WTC11 (cell line): ENCODE data around the gene FREM2. TPM values are rescaled to one million over a fixed set of nuclear protein-coding genes. Genes with fewer than 3 reads are reported as not detected.
A peak's percentile ranks its signal among the peaks of the same experiment; 100 is the strongest.

Source experiments
- ATAC-seq: fragments of 200-7000 bp; cut with Tn5 transposase; 2 replicates; pipeline ENCODE4 v1.10.0; 2021; ENCODE audit warnings: mild to moderate bottlenecking, moderate library complexity
- CTCF ChIA-PET: fragments of 300-600 bp; sonication (Branson Sonifier 250); formaldehyde crosslinking; loops from one replicate; lab custom pipeline; 2021; ENCODE audit warnings: antibody characterized with exemption; lab: Charles Lee
- POLR2A ChIA-PET: fragments of 350-600 bp; sonication (Branson Sonifier 250); formaldehyde crosslinking; loops from one replicate; lab custom pipeline; 2021; ENCODE audit warnings: antibody characterized with exemption; lab: Charles Lee
- DNase-seq: peaks from one replicate; pipeline ENCODE4 v3.0.0; 2021; ENCODE audit warnings: low spot score
- H3K27ac Mint-ChIP-seq: 2 replicates; pipeline ENCODE4 v1.8.0; 2021; ENCODE audit warnings: mixed read lengths
- H3K27me3 Mint-ChIP-seq: 2 replicates; pipeline ENCODE4 v1.8.0; 2021; ENCODE audit warnings: low read depth, mild to moderate bottlenecking, moderate library complexity, mixed read lengths
- H3K36me3 Mint-ChIP-seq: 2 replicates; pipeline ENCODE4 v1.8.0; 2021; ENCODE audit warnings: mixed read lengths
- H3K4me1 Mint-ChIP-seq: 2 replicates; pipeline ENCODE4 v1.8.0; 2022; ENCODE audit warnings: mixed read lengths
- H3K4me3 Mint-ChIP-seq: 2 replicates; pipeline ENCODE4 v1.8.0; 2021; ENCODE audit warnings: mild to moderate bottlenecking, moderate library complexity, mixed read lengths
- H3K9me3 Mint-ChIP-seq: 2 replicates; pipeline ENCODE4 v1.8.0; 2021; ENCODE audit warnings: mixed read lengths
- CREB1 ChIP-seq: sonication (generic); formaldehyde crosslinking; IDR thresholded peaks from 2 replicates; pipeline ENCODE4 v1.8.0; 2023; ENCODE audit warnings: mild to moderate bottlenecking, missing genetic modification reagents
- CREM ChIP-seq: sonication (generic); formaldehyde crosslinking; IDR thresholded peaks from 2 replicates; pipeline ENCODE4 v1.8.1; 2022; ENCODE audit warnings: mild to moderate bottlenecking, missing genetic modification reagents, moderate library complexity
- GRHL2 ChIP-seq: fragments of 250-450 bp; sonication (Bioruptor Pico); IDR thresholded peaks from 2 replicates; pipeline ENCODE4 v1.8.0; 2022; ENCODE audit warnings: mild to moderate bottlenecking, moderate library complexity; ENCODE audit not compliant: insufficient replicate concordance, severe bottlenecking
- NFATC4 ChIP-seq: fragments of 250-450 bp; sonication (Bioruptor Pico); IDR thresholded peaks from 2 replicates; pipeline ENCODE4 v1.9.0; 2021; ENCODE audit warnings: mild to moderate bottlenecking
- NR3C1 ChIP-seq: sonication (generic); formaldehyde crosslinking; conservative IDR thresholded peaks from 2 replicates; pipeline ENCODE4 v1.8.1; 2023; ENCODE audit warnings: low read depth, mild to moderate bottlenecking, missing genetic modification reagents
- OVOL2 ChIP-seq: fragments of 250-450 bp; sonication (Bioruptor Pico); IDR thresholded peaks from 2 replicates; pipeline ENCODE4 v1.9.0; 2021; ENCODE audit warnings: mild to moderate bottlenecking, borderline replicate concordance
- PRDM15 ChIP-seq: sonication (generic); formaldehyde crosslinking; IDR thresholded peaks from 2 replicates; pipeline ENCODE4 v1.8.0; 2022; ENCODE audit warnings: missing genetic modification reagents
- RORB ChIP-seq: fragments of 250-450 bp; sonication (Bioruptor Pico); IDR thresholded peaks from 2 replicates; pipeline ENCODE4 v1.9.0; 2021; ENCODE audit warnings: mild to moderate bottlenecking
- TCF7 ChIP-seq: sonication (generic); formaldehyde crosslinking; IDR thresholded peaks from 2 replicates; pipeline ENCODE4 v1.8.0; 2022; ENCODE audit warnings: mild to moderate bottlenecking, low read depth, missing genetic modification reagents, moderate library complexity
- TP53 ChIP-seq: sonication (generic); formaldehyde crosslinking; IDR thresholded peaks from 2 replicates; pipeline ENCODE4 v1.8.1; 2023; ENCODE audit warnings: mild to moderate bottlenecking, missing genetic modification reagents
- USF2 ChIP-seq: sonication (generic); formaldehyde crosslinking; IDR thresholded peaks from 2 replicates; pipeline ENCODE4 v1.8.1; 2023; ENCODE audit warnings: mild to moderate bottlenecking, missing genetic modification reagents, moderate library complexity
- ZNF121 ChIP-seq: sonication (generic); formaldehyde crosslinking; IDR thresholded peaks from 2 replicates; pipeline ENCODE4 v1.8.0; 2023; ENCODE audit warnings: missing genetic modification reagents
- ZNF423 ChIP-seq: fragments of 250-450 bp; sonication (Bioruptor Pico); IDR thresholded peaks from 2 replicates; pipeline ENCODE4 v2.1.2; 2022; ENCODE audit warnings: mild to moderate bottlenecking, moderate library complexity
- total RNA-seq: library from RNA; stranded (reverse); gene quantifications from 3 replicates; pipeline ENCODE4 v1.2.3, GENCODE V29; 2021
- TF ChIP-seq, protein P1 (sequence below): sonication (generic); formaldehyde crosslinking; IDR thresholded peaks from 2 replicates; pipeline ENCODE4 v1.8.0; 2023; ENCODE audit warnings: missing genetic modification reagents
- TF ChIP-seq, protein P2 (sequence below): fragments of 250-450 bp; sonication (Bioruptor Pico); IDR thresholded peaks from 2 replicates; pipeline ENCODE4 v1.9.0; 2021; ENCODE audit warnings: moderate library complexity, mild to moderate bottlenecking, inconsistent platforms, borderline replicate concordance
- TF ChIP-seq, protein P3 (sequence below): sonication (generic); formaldehyde crosslinking; IDR thresholded peaks from 2 replicates; pipeline ENCODE4 v1.8.1; 2022; ENCODE audit warnings: low read depth, missing genetic modification reagents, borderline replicate concordance
- TF ChIP-seq, protein P4 (sequence below): fragments of 200-600 bp; IDR thresholded peaks from 2 replicates; pipeline ENCODE4 v1.8.0; 2022; ENCODE audit warnings: antibody characterized with exemption

FREM2 gene
- total RNA-seq, 1 experiment from 2014 or later, result 23.7 TPM

- TF ChIP-seq USF2 (no peak), OVOL2 (CRISPR knock-in tag) (no peak)
- TF ChIP-seq, all 79 proteins: peak for 0
Measured at GRCh38 chr13:38899571-38899970, 212.7 kb downstream of the FREM2 start (continued).

GRCh38 chr13:38900188-38900587, 213.3 kb downstream of the FREM2 start:
- peak; percentile 34 for DNase-seq
- H3K4me1 Mint-ChIP-seq, result no peaks in the 10 kb centered on the region
- CTCF ChIA-PET, result interaction anchor here (0.8 to 2.8 kb wide), 10 partner anchors 12 to 318 kb away, joined by 3 to 18 read pairs (median 4); no protein-coding TSS in a partner anchor

More at GRCh38 chr13:38900188-38900587, 213.3 kb downstream of the FREM2 start:
- POLR2A ChIA-PET, result interaction anchor here (0.6 kb wide), 1 partner anchor 1681 kb away, joined by 3 read pairs; no protein-coding TSS in a partner anchor
- Mint-ChIP-seq H3K9me3 (peaks cover 7% of the 10 kb centered on the region), H3K36me3 (no peaks in the 10 kb centered on the region), H3K27ac (no peak overlapping the region), H3K4me3 (no peak overlapping the region), H3K27me3 (no peaks in the 10 kb centered on the region)
- peak; percentile 92 for ATAC-seq
- TF ChIP-seq, protein P1, sequence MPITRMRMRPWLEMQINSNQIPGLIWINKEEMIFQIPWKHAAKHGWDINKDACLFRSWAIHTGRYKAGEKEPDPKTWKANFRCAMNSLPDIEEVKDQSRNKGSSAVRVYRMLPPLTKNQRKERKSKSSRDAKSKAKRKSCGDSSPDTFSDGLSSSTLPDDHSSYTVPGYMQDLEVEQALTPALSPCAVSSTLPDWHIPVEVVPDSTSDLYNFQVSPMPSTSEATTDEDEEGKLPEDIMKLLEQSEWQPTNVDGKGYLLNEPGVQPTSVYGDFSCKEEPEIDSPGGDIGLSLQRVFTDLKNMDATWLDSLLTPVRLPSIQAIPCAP (CRISPR knock-in tag), result no peak
- TF ChIP-seq CREB1 (CRISPR knock-in tag), result no peak
- TF ChIP-seq, protein P2, sequence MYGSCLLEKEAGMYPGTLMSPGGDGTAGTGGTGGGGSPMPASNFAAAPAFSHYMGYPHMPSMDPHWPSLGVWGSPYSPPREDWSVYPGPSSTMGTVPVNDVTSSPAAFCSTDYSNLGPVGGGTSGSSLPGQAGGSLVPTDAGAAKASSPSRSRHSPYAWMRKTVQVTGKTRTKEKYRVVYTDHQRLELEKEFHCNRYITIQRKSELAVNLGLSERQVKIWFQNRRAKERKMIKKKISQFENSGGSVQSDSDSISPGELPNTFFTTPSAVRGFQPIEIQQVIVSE (CRISPR knock-in tag), result no peak
- TF ChIP-seq PRDM15 (CRISPR knock-in tag), result no peak
- TF ChIP-seq, protein P3, sequence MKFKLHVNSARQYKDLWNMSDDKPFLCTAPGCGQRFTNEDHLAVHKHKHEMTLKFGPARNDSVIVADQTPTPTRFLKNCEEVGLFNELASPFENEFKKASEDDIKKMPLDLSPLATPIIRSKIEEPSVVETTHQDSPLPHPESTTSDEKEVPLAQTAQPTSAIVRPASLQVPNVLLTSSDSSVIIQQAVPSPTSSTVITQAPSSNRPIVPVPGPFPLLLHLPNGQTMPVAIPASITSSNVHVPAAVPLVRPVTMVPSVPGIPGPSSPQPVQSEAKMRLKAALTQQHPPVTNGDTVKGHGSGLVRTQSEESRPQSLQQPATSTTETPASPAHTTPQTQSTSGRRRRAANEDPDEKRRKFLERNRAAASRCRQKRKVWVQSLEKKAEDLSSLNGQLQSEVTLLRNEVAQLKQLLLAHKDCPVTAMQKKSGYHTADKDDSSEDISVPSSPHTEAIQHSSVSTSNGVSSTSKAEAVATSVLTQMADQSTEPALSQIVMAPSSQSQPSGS (CRISPR knock-in tag), result no peak
- no peak for TF ChIP-seq GRHL2
- no peak for TF ChIP-seq TP53 (CRISPR knock-in tag)
- TF ChIP-seq, protein P4, sequence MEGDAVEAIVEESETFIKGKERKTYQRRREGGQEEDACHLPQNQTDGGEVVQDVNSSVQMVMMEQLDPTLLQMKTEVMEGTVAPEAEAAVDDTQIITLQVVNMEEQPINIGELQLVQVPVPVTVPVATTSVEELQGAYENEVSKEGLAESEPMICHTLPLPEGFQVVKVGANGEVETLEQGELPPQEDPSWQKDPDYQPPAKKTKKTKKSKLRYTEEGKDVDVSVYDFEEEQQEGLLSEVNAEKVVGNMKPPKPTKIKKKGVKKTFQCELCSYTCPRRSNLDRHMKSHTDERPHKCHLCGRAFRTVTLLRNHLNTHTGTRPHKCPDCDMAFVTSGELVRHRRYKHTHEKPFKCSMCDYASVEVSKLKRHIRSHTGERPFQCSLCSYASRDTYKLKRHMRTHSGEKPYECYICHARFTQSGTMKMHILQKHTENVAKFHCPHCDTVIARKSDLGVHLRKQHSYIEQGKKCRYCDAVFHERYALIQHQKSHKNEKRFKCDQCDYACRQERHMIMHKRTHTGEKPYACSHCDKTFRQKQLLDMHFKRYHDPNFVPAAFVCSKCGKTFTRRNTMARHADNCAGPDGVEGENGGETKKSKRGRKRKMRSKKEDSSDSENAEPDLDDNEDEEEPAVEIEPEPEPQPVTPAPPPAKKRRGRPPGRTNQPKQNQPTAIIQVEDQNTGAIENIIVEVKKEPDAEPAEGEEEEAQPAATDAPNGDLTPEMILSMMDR, result no peak
- no peak for TF ChIP-seq USF2
- no peak for TF ChIP-seq RORB (CRISPR knock-in tag)
- no peak for TF ChIP-seq NFATC4 (CRISPR knock-in tag)
- TF ChIP-seq ZNF121 (CRISPR knock-in tag), result no peak
- no peak for TF ChIP-seq CREM (CRISPR knock-in tag)
- TF ChIP-seq NR3C1 (CRISPR knock-in tag), result no peak
- no peak for TF ChIP-seq ZNF423 (CRISPR knock-in tag)
- no peak for TF ChIP-seq TCF7 (CRISPR knock-in tag)
